ENCODE results near the gene GBX2. TPM values are rescaled to one million over a fixed set of nuclear protein-coding genes. Genes with fewer than 3 reads are reported as not detected.

GBX2 gene
- total and polyA plus RNA-seq, 7 donors, result not detected

- TF ChIP-seq, protein P1, sequence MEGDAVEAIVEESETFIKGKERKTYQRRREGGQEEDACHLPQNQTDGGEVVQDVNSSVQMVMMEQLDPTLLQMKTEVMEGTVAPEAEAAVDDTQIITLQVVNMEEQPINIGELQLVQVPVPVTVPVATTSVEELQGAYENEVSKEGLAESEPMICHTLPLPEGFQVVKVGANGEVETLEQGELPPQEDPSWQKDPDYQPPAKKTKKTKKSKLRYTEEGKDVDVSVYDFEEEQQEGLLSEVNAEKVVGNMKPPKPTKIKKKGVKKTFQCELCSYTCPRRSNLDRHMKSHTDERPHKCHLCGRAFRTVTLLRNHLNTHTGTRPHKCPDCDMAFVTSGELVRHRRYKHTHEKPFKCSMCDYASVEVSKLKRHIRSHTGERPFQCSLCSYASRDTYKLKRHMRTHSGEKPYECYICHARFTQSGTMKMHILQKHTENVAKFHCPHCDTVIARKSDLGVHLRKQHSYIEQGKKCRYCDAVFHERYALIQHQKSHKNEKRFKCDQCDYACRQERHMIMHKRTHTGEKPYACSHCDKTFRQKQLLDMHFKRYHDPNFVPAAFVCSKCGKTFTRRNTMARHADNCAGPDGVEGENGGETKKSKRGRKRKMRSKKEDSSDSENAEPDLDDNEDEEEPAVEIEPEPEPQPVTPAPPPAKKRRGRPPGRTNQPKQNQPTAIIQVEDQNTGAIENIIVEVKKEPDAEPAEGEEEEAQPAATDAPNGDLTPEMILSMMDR (IDR thresholded peaks at IDR 0.05), result no peak
- intact Hi-C loops (cut with DNase I), result loop anchor here in 1 of 2 donors (10.0 kb wide), 1 partner anchor 131 kb away; no protein-coding TSS in a partner anchor
- WGBS, 3 donors, result 35 to 42% (median 40%) methylated on average over 23 of the region's 23 CpGs
- Histone ChIP-seq H3K27ac (no peak overlapping the region), H3K36me3 (ENCODE audit: insufficient read depth in 1 of 2, low read depth in 1 of 2) (no peaks in the 10 kb centered on the region), H3K4me3 (no peak overlapping the region), H3K4me1 (peaks cover 13% of the 10 kb centered on the region), H3K27me3 (ENCODE audit: insufficient read depth in 3 of 3, low read length in 2 of 3) (peaks cover 0 to 97% (median 45%) of the 10 kb centered on the region in 3 donors), H3K9me3 (no peaks in the 10 kb centered on the region)
- no peak for ATAC-seq
- DNase-seq, result no peak
Observed at GRCh38 chr2:236173729-236174607, 5.8 kb upstream of the GBX2 start.

DNA sequence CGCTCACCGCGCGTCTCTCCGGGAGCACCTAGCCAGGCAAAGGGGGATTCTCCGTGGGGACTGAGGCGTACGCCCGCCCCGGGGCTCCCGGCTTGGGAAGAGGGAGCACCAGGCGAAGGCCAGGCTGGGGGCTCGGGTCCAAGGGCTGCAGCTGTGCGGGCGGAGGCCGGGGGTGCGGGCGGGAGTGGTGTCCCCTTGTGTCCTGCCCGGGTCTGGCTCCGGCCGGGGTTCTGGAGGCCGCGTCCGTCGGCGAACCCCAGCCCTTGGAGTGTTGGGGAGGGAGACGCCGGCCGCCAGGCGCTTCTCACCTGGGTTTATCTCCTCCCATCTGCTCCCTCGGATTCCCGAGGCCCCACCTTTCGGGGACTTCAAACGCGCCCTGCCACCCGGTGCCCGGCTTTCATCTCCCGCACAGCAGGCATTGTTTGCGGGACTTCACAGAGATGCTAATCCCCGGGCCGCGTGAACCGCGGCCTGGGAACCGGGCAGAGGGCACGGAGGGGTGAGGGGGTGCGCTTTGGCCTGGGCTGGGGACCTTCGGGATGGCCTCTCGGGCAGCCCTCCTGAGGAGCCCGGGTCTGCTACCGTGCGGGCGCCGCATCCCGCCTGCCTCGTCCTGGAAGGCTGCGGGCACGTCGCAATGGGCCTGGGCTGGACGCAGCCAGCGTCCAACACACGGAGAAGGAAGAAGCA is 5.0 kb upstream of the GBX2 start:
- Histone ChIP-seq H3K27me3 (ENCODE audit: insufficient read depth in 3 of 3, low read length in 2 of 3) (peaks cover 3 to 97% (median 45%) of the 10 kb centered on the region in 3 donors), H3K27ac (no peak overlapping the region), H3K4me3 (no peak overlapping the region), H3K4me1 (peaks cover 11% of the 10 kb centered on the region), H3K36me3 (ENCODE audit: insufficient read depth in 1 of 2, low read depth in 1 of 2) (no peaks in the 10 kb centered on the region), H3K9me3 (no peaks in the 10 kb centered on the region)
- intact Hi-C loops (cut with DNase I), result loop anchor here in 1 of 2 donors (10.0 kb wide), 1 partner anchor 132 kb away; no protein-coding TSS in a partner anchor
- 12 to 18% (median 18%) methylated on average over 44 to 62 of the region's 62 CpGs for WGBS, 3 donors
- DNase-seq (no peak), ATAC-seq (no peak)
- TF ChIP-seq, protein P1 (IDR thresholded peaks at IDR 0.05), result no peak

GRCh38 chr2:236172255-236173035 is 4.3 kb upstream of the GBX2 start:
- Histone ChIP-seq H3K9me3 (no peaks in the 10 kb centered on the region), H3K4me3 (no peak overlapping the region), H3K27me3 (ENCODE audit: insufficient read depth in 3 of 3, low read length in 2 of 3) (peaks cover 3 to 97% (median 41%) of the 10 kb centered on the region in 3 donors), H3K27ac (no peak overlapping the region), H3K4me1 (peaks cover 5% of the 10 kb centered on the region), H3K36me3 (ENCODE audit: insufficient read depth in 1 of 2, low read depth in 1 of 2) (no peaks in the 10 kb centered on the region)
- DNase-seq (no peak), ATAC-seq (no peak)
- intact Hi-C loops (cut with DNase I), result loop anchor here in 1 of 2 donors (10.0 kb wide), 1 partner anchor 132 kb away; no protein-coding TSS in a partner anchor
- TF ChIP-seq, protein P1 (IDR thresholded peaks at IDR 0.05), result no peak
- 6 to 8% (median 6%) methylated on average over 36 to 46 of the region's 46 CpGs for WGBS, 3 donors

GRCh38 chr2:236171680-236172254 is 3.6 kb upstream of the GBX2 start:
- Histone ChIP-seq H3K4me3 (no peak overlapping the region), H3K4me1 (peaks cover 11% of the 10 kb centered on the region), H3K27me3 (ENCODE audit: insufficient read depth in 3 of 3, low read length in 2 of 3) (peaks cover 3 to 97% (median 45%) of the 10 kb centered on the region in 3 donors), H3K9me3 (no peaks in the 10 kb centered on the region), H3K36me3 (ENCODE audit: insufficient read depth in 1 of 2, low read depth in 1 of 2) (no peaks in the 10 kb centered on the region), H3K27ac (no peak overlapping the region)
- TF ChIP-seq, protein P1 (IDR thresholded peaks at IDR 0.05), result no peak
- intact Hi-C loops (cut with DNase I), result loop anchor here in 1 of 2 donors (10.0 kb wide), 1 partner anchor 133 kb away; no protein-coding TSS in a partner anchor
- ATAC-seq, result no peak
- 5 to 12% (median 8%) methylated on average over 16 of the region's 16 CpGs for WGBS, 3 donors
- no peak for DNase-seq
